HG03064 (cell line): ENCODE results near the gene SGMS2.
A peak's percentile ranks its signal among the peaks of the same experiment; 100 is the strongest.

Experiments used
- ATAC-seq: cut with Tn5 transposase; IDR thresholded peaks from one replicate; pipeline ENCODE4 v1.9.1; 2021; ENCODE audit warnings: low read depth; ENCODE audit not compliant: unreplicated experiment

Gene SGMS2

DNA sequence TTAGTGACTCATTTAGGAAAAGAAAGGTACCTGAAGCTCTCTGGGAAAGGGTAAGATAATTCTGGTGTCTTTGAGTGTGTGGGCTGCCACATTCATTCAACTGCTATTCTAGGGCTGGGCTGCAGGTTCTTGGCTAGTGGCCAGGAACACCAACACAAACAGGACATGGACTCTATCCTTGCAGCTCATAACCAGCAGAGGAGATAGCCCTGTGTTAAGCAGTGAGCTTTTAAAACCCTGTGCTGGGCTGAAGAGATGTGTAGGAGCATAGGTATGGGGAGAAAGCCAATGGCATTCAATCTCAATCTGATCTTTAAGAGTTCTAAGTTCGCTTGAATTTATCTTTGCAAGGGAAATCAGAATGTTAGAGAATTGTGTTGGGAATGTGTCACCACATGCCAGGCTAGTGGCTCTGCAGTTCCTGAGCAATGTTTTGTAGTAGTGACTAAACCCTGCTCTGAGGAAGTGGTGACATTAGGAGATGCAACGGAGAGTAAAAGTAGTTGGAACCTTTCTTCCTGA is 39.2 kb downstream of the SGMS2 start:
- no peak for ATAC-seq

DNA sequence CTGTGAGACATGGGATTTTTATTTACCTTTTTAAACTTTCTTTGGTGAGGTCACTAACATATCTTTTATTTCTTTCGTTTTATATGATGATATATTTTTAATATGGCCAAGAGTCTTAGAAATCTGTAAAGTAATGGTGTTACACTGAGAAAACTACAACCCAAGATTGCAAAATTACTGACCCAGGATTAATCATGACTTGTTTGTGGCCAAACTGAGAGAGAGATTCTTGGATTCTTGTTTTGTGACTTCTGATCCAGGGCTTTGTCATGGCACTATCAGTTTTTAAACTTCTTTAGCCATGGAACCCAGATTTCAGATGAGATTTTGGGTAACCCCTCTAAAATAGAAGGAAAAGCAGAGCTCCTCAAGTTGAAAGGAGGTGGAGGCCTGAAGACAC is 42.0 kb downstream of the SGMS2 start:
- ATAC-seq: no peak

DNA sequence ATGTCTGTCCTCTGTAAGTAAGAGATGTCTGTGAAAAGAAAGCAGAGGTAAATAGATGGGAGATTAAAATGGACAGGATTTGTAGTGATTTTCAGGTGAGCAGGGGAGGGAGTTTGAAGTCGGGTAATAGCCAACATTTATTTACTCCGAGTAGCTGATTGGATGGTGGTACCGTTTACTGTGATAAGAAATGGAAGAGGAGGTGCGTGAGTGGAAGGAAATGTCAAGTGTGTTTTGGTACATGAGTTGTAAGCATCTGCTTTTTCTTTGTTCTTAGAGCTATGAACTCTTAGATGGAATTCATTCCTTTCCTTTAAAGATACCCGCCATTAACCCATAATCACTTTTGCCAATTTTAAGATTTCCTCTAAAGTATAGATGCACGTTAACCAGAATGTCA is 45.5 kb downstream of the SGMS2 start:
- no peak for ATAC-seq

DNA sequence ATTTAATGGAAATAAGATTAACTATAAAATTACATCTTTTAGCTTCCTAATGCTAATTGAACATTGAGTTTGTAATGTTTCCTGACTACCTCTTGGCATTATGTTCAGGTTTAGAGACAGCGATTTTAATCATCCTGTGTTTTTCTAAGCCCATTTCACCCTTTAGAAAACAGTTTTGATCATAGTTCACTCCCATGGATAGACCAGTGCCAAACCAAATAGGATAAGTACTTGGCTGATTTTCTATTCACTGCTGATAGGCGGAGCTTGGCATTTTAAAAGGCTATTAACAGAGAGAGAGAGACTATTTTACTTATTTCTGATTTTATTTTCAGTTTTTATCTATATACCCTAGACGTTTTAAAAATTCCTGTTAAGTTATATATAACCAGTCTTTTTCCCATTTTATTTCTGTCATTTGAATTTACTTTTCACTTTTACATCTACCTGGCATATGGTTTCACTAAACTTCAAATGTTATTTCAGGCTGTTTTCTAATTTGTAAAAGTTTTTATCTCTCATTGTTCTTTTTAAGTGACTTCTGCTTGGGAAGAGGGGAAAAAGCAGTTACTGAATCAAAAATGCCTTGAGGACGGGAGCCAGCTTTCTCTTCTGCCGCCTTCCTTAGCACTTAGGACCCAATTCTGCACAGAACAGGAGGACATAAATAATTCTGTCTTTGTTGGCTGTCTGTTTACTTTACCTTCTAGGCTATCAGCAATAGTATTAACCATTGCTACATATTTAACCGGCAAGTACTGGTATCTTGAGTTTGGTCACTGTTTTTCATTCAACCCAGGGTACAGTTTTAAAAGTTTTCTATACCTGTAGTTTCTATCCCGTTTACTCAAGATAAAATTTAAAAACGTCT is 46.4 kb downstream of the SGMS2 start:
- ATAC-seq: no peak

DNA sequence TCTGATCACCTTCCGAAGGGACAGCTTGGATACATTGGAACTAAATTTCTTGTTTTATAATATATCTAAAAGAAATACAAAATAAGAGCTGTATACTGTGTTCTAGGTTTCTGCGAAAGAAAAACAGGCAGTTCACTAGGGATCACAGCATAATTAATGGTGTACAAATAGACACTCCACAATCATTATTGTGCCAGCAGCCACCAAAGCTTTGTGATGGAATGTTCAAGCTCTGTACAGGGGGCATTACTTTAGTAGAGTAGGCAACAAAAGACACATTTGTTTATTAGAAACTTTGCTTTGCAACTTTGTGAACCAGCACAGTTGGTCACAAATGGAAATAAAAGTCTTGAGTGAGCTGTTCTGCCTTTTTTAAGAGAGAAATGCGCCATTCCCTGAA is 49.3 kb downstream of the SGMS2 start:
- ATAC-seq: no peak

DNA sequence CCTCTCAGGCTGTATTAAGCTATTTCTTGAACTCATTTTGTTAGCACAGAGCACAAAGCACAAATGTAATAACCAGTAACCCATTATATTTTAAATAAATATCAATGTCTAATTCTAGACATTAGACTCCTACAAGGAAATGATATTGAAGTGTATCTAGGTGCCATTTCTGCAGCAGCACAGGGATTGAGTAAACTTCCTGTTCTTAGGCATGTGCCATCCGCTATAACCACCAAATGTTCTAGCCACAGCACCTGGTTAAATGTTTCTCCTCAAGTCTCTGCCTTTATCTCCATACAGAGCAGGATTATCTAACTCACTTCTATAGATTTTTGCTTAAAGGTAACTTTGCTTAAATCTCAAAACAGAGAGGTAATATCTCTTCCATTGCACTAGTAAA is 51.4 kb downstream of the SGMS2 start:
- no peak for ATAC-seq

DNA sequence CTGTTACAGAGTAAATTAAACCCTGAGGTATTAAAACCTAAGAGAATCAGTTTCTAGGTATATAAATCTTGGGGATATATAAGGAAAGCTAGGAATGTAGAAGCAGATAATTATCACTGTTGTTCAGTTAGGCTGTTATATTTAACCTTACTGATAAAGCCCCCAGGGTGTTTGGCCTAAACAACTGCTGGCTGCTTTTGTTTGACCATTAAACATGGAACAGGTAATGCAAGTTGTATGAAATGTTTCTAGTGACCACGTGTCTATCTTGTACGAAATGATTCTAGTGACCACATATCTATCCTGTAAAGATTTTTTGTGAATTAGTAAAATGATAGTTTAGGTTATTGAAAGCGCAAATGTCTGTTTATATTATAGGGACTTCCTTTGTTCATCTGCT is 52.6 kb downstream of the SGMS2 start:
- ATAC-seq: no peak

DNA sequence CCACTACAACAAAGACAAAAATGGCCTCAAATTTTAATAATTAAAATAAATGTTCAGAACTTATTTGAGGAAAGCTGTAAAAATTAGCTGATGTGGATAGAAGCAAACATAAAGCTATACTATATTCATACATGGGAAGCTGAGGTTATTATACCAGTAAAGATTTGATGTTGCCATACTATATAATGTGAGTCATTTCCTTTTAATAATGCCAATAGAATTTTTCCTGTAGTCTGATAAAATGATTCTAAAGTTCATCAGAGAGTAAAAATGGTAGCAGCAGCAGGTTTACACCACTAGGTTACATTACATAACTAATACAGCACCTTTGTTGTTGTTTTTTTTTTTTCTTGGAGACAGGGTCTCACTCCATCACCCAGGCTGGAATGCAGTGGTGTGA is 61.1 kb downstream of the SGMS2 start:
- no peak for ATAC-seq

DNA sequence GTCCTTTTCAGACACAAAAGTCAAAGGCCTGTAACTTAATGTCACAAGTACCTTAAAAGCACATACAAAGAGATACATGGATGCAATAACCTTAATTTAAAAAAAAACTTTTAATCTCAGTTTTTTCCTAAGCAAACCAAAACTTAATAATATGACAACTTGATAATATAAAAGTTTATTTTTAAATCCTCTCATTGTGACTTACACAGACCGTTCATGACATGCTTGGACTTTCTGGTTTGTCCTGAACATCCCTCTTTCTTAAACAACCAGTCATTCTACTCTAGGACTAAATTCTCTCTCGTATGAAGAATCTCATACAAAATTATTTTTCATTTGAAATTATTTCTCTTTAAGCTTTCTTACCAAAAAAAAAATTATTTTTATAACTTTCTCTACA is 63.5 kb downstream of the SGMS2 start:
- no peak for ATAC-seq

DNA sequence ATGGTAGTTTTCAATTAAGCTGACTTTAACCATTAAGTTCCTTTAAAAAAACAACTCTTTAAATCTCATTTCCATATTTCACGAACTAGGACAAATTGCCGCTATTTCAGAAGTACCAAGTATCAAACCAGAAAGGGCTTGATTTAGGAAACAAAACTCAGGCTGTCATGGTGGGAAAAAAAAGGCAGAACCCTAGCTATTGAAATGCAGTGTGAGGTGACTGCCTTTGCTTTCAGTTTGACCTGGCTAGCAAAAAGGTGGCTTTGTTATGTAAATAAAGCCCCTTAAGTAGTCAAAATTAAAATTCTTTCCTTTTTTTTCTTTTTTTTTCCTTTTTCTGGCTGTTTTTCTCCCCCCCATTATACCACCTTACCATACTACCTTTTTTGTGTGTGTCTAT is 66.0 kb downstream of the SGMS2 start:
- no peak for ATAC-seq

DNA sequence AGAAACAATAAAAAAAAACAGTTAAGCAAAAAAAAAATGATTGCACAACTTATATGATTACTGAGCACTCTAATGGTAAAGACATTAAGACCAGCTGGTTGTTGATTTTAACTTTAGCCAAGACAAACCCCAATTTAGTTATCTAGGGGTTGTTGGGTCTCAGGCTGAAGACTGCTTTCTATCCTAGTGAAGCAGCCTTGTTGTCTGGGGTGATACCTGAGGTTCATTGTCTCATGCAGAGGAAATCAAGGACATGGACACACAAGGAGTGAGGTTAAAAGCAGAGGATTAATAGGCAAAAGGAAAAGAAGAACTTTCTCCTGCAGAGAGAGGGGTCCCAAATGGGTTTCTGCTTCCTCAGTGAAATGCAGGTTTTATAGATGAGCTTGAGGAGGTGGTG is 66.6 kb downstream of the SGMS2 start:
- ATAC-seq: no peak

DNA sequence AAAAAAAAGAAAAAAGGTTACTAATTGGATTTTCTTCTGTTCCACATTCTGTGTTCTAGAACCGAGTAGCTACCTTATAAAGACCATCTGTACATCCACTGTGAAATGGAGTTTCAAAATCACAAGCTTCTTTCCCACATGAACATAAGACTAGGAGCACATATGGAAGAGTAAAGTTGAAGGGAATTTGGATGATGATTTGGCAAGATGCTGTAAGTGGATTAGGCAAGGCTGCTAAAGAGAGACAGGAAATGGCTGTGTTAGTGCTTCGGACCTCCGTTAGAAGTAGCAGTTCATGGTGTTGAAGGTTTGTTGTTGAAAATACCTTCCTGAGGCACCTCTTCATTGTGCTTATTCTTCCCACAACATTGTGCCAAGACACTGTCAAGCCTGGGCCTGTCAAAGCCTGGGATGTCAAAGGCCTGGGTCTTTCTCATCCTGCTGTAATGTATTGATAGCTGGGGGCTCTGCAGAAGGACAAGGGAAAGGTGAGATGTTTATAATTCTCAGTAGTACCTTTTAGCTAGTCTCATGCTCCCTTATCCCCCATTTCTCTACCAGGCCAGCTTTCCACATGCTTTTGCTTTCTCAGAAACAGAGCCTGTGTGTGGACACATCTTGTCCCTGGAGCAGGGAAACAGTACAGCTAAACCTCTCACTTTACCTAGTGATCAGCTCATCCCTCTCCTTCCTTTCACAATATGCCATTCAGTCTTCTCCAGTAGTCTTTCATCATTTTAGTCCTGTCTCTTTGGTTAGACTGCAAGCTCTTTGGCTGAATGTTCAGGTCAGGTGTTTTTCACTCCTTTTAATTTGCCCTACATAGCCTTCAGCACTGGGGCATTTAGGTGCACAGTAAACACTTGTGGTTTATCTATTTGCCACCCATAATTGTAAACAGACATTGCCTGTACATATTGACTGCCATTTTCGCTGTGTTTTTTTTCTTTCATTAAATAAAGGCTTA is 68.7 kb downstream of the SGMS2 start:
- no peak for ATAC-seq

DNA sequence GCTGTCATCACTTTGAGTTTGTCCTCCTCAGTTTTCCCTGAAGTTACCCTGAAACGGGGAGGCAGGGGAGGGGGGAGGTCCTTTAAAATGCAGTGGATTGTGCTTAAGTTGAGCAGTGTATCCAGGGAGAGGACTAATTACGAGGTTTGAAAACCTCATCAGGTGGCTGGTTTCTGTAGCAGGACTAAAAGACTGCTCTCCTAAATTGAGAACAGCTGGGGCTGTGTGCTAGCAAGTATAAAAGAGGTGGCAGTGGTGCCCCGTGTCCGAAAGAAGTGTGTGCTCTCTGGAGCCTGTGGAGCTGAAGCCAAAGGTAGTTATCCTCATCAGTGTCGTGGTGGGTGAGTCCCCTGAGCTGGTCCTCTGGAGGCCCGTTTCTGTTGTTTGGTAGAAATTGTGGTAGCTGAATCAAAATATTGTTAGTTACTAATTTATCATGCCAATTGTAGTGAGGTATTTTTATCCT is 69.4 kb downstream of the SGMS2 start:
- ATAC-seq: no peak

DNA sequence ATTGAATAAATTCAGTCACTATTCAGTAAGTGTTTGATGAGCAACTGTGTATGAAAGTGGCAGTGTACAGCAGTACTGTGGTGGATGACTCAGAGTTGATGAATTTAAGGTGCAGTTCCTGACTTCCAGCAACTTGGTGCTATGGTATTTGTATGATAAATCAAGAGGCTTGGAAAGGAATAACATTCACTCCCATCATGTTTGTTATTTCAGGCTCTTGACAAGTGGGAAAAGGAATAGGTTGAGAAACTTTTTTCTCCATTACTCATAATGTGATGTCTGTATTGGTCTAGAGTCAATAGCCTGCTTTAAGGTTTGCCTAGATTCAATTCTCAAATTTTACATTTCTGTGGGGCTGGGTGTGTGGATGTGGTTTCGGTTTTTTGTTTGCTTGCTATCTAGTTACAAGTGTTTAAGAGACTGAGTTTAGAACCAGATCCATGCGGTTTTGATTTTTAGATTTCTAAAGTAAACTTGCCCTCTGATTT is 71.5 kb downstream of the SGMS2 start:
- ATAC-seq: no peak

DNA sequence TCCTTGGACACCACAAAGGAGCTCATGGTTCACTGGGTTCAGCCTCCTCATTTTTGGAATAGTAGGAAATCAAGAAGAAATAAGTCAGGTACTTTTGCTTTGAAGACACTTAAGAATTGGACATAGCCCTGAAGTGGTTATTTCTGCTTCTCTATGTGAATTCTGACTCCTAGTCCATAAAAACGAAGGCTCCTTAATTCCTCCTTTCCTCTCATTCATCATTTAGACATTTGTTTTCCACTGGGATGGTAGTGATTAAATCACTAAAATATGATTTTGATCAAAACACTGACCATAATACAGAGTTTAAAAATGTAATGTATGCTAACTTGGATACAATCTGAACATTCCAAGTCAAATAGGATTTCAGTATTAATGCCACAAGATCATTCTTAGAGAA is 71.9 kb downstream of the SGMS2 start:
- no peak for ATAC-seq

DNA sequence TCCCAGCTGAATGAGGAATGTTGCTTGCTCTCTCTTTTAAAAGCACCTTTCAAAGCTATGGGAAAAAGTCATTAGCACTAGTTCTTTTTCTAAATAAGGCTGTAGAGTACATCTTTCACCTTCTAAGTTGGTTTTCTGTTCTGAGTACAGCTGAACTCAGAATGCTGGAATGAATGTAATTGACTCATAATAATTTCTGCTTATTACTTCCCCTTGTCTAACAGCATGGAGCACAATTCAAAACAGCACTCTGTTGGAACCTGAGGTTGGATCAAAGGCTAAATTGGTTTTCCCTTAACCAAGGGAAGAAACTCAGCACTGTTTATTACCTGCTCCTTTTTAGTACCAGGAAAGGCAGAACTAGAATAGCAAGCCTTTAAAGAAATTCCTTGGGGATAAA is 73.1 kb downstream of the SGMS2 start:
- no peak for ATAC-seq

DNA sequence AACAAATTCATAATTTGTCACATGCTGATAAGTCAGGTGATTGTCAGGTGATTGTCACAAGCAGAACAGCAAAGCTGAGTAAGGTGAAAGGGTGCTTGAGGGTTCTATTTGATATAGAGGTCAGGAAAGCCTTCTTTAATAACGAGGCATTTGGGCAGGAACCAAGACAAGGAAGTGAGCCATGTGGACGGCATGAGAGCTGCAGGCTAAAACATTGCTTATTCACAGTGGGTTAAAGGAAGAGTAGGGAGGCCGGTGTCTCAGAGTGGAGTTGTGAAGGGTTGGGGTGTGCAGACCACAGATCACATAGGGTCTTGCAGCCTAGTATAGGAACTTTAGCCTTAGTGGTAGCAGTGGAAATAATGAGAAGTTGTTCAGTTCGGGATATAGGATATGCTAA is 75.3 kb downstream of the SGMS2 start:
- no peak for ATAC-seq

DNA sequence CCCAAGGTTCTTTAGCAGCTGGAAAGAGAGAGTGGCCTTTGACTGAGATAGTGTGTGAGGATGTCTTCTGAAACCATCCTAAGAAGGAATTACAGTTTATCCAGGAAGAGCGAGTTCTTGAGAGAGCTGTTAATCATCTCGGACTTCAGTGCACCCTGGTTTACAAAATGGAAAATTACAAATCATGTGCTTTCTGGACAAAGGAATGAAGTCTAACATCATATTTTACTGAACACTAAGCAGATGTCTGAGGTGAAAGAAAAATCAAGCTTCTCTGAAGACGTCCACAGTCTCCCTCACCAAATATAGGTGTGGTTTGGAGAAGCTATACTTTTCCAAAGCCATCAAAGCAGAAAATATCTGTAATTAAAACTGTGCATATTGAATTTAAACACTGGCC is 75.8 kb downstream of the SGMS2 start:
- no peak for ATAC-seq

DNA sequence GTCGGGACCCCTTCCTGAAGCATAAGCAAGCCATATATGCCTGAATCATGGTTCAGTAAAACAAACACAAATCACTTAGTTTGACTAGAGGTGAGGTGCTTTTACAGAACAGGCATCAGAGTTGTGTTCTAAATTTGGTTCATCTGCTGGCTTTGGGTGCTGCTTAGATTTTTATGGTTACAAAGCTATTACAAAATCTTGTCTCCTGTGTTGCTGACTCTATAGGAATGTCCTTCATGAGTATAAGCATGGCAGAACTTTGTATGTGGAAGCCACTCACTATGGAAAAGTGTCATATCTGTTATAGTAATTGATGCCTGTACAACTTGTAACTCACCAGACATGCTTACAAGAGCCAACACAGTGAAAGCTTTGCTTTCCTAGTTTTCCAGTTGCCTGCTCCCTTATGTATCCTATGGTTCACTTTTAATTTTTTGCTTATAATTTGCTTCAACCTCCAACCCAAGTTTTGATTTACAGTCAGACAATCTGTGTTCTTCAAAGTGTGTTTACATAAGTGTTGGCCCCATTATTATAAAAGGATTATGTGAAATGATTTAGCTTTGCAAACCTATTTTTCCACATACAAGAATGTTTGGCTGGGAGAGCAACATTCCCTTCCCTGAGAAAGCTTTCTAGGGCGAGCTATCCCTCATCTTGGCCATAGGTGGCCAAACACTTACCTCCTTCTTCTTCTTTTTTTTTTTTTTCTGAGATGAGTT is 76.6 kb downstream of the SGMS2 start:
- ATAC-seq: no peak

DNA sequence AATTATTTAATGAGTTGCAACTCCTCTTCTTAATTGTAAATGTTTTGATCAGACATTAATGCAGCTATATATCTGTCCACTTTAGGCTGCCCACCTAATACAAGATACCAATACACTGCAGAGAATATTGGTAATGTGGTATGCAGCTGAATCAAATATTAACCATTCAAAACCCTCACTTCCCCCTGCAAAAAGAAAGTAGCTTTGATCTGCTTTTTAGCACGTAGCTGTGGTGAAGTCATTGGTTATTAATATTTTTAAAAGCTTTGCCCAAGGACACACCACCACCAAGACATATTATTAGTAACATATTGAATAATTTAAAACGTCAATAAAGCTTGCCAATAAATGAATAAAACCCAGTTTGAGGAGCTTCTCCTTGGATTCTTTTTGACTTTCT is 78.0 kb downstream of the SGMS2 start:
- ATAC-seq: peak; percentile 90
